Liver (tissue), 9 donors: Measurements from ENCODE around the gene PMIS2. TPM values are rescaled to one million over a fixed set of nuclear protein-coding genes. Genes with fewer than 3 reads are reported as not detected.

Experiments used
- DNase-seq: peaks from one replicate; pipeline ENCODE4 v3.0.0-alpha.2; 2017; ENCODE audit warnings: low spot score
- H3K27ac ChIP-seq, 2 donors: one replicate each; pipeline ENCODE4 v1.7.0; 2013; ENCODE audit warnings: inconsistent platforms in 2 of 2, low read length in 2 of 2, control low read depth in 1 of 2, low read depth in 1 of 2, mild to moderate bottlenecking in 1 of 2
- H3K27me3 ChIP-seq, 4 donors: one replicate each; pipeline versions ENCODE4 v1.6.1 to v1.7.0; 2013; ENCODE audit warnings: low read length in 3 of 4, inconsistent platforms in 1 of 4, mild to moderate bottlenecking in 1 of 4, moderate library complexity in 1 of 4; ENCODE audit not compliant: control insufficient read depth in 4 of 4, insufficient read depth in 4 of 4
- H3K36me3 ChIP-seq, 4 donors: one replicate each; pipeline versions ENCODE4 v1.6.1 to v1.7.0; 2013; ENCODE audit warnings: low read length in 3 of 4, mild to moderate bottlenecking in 3 of 4, low read depth in 1 of 4, moderate library complexity in 1 of 4; ENCODE audit not compliant: control insufficient read depth in 4 of 4, insufficient read depth in 3 of 4
- H3K4me1 ChIP-seq, 4 donors: one replicate each; pipeline versions ENCODE4 v1.6.1 to v1.7.0; 2013; ENCODE audit warnings: low read length in 3 of 4, mild to moderate bottlenecking in 3 of 4, moderate library complexity in 1 of 4; ENCODE audit not compliant: control insufficient read depth in 4 of 4, insufficient read depth in 4 of 4
- H3K4me3 ChIP-seq, 3 donors: one replicate each; pipeline versions ENCODE4 v1.6.1 to v1.7.0; 2013; ENCODE audit warnings: low read length in 3 of 3, control low read depth in 1 of 3, low read depth in 1 of 3, mild to moderate bottlenecking in 1 of 3
- H3K9ac ChIP-seq, 2 donors: one replicate each; pipeline ENCODE4 v1.7.0; 2013; ENCODE audit warnings: low read length in 2 of 2, mild to moderate bottlenecking in 2 of 2, moderate library complexity in 2 of 2, control low read depth in 1 of 2, low read depth in 1 of 2
- H3K9me3 ChIP-seq, 4 donors: one replicate each; pipeline versions ENCODE4 v1.6.1 to v1.7.0; 2013; ENCODE audit warnings: low read length in 3 of 4; ENCODE audit not compliant: control insufficient read depth in 4 of 4
- ATF3 ChIP-seq: IDR thresholded peaks from 2 replicates; pipeline ENCODE4 v1.6.1; 2016; ENCODE audit warnings: antibody characterized with exemption
- EGR1 ChIP-seq, 2 donors: IDR thresholded peaks; 2 replicates each; pipeline ENCODE4 v1.6.1; 2016 to 2018; ENCODE audit warnings: antibody characterized with exemption in 2 of 2, low read depth in 2 of 2
- FOXA1 ChIP-seq: IDR thresholded peaks from 2 replicates; pipeline ENCODE4 v1.6.1; 2016; ENCODE audit warnings: antibody characterized with exemption
- FOXA2 ChIP-seq: IDR thresholded peaks from 2 replicates; pipeline ENCODE4 v1.6.1; 2016; ENCODE audit warnings: antibody characterized with exemption
- GABPA ChIP-seq, 2 donors: IDR thresholded peaks in 1 of 2; conservative IDR thresholded peaks in 1 of 2; 2 replicates each; pipeline ENCODE4 v1.6.1; 2016; ENCODE audit warnings: antibody characterized with exemption in 2 of 2, mild to moderate bottlenecking in 1 of 2, moderate library complexity in 1 of 2
- HNF4A ChIP-seq, 2 donors: conservative IDR thresholded peaks; 2 replicates each; pipeline ENCODE4 v1.6.1; 2016; ENCODE audit warnings: antibody characterized with exemption in 2 of 2, mild to moderate bottlenecking in 2 of 2
- HNF4G ChIP-seq: IDR thresholded peaks from 2 replicates; pipeline ENCODE4 v1.6.1; 2016; ENCODE audit warnings: antibody characterized with exemption
- JUND ChIP-seq, 2 donors: IDR thresholded peaks; 2 replicates each; pipeline ENCODE4 v1.6.1; 2016; ENCODE audit warnings: antibody characterized with exemption in 2 of 2
- MAX ChIP-seq: IDR thresholded peaks from 2 replicates; pipeline ENCODE4 v1.6.1; 2016; ENCODE audit warnings: antibody characterized with exemption
- NR2F2 ChIP-seq: IDR thresholded peaks from 2 replicates; pipeline ENCODE4 v1.6.1; 2016; ENCODE audit warnings: antibody characterized with exemption
- RAD21 ChIP-seq, 2 donors: IDR thresholded peaks; 2 replicates each; pipeline ENCODE4 v1.6.1; 2016; ENCODE audit warnings: antibody characterized with exemption in 2 of 2, mild to moderate bottlenecking in 2 of 2
- RXRA ChIP-seq, 2 donors: IDR thresholded peaks; 2 replicates each; pipeline ENCODE4 v1.6.1; 2017 to 2018; ENCODE audit warnings: antibody characterized with exemption in 2 of 2, mild to moderate bottlenecking in 1 of 2
- SP1 ChIP-seq: IDR thresholded peaks from 2 replicates; pipeline ENCODE4 v1.6.1; 2018; ENCODE audit warnings: antibody characterized with exemption, mild to moderate bottlenecking
- TAF1 ChIP-seq: conservative IDR thresholded peaks from 2 replicates; pipeline ENCODE4 v1.6.1; 2016; ENCODE audit warnings: antibody characterized with exemption, mild to moderate bottlenecking
- YY1 ChIP-seq: IDR thresholded peaks from 2 replicates; pipeline ENCODE4 v1.6.1; 2016; ENCODE audit warnings: antibody characterized with exemption, mild to moderate bottlenecking
- WGBS: extraction: QIAGEN DNeasy Blood & Tissue Kit; methylation state at CpG from one replicate; pipeline ENCODE4 v1.1.7; 2013; 5-methylcytosine and 5-hydroxymethylcytosine counted together
- polyA plus RNA-seq, 2 donors: library from polyadenylated mRNA; stranded (reverse) in 1 of 2; unstranded in 1 of 2; fragments of 200-250 nt in 1 of 2; fragments of >200 nt in 1 of 2; fragmentation: Nextera tagmentation in 1 of 2; extraction: Ambion mirVana in 1 of 2; gene quantifications; one replicate each; pipeline versions ENCODE4 v1.2.1 to v1.2.3, GENCODE V29; 2013 to 2015
- total RNA-seq, 2 donors: library from RNA; depleted of rRNA; stranded (reverse); fragments of >200 nt; gene quantifications; one replicate each; pipeline ENCODE4 v1.2.3, GENCODE V29; 2014
- TF ChIP-seq, protein P1 (sequence below): IDR thresholded peaks from 2 replicates; pipeline ENCODE4 v1.6.1; 2016; ENCODE audit warnings: antibody characterized with exemption
- TF ChIP-seq, protein P2 (sequence below): fragments of 150-350 bp; IDR thresholded peaks from 2 replicates; pipeline ENCODE4 v1.5.1; 2017; ENCODE audit warnings: improper control_type of control experiment, low read depth, low read length; ENCODE audit not compliant: missing input control
- TF ChIP-seq, protein P3 (sequence below): IDR thresholded peaks from 2 replicates; pipeline ENCODE4 v1.6.1; 2016; ENCODE audit warnings: antibody characterized with exemption, mild to moderate bottlenecking
- donor health status: healthy.
- donor health status: healthy.
- donor health status: healthy.
- donor health status: healthy.
- donor health status: healthy.

PMIS2 gene
- total and polyA plus RNA-seq, 4 donors = not detected

DNA sequence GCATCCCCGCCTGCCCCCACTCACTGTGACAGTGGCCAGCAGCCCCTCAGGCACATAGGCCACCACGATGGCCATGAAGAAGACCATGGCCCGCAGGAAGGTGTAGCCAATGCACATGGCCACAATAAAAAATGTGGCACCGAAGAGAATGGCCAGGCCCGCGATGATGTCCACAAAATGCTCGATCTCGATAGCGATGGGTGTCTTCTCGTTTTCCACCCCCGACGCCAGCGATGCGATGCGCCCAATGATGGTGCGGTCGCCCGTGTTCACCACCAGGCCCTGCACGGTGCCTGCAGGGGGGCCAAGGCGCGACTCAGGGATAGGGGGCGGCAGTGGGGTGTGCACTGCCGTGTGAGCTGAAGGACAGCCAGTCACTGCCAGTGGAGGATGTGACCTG is 26.2 kb upstream of the PMIS2 start (continued):
- TF ChIP-seq, protein P1, sequence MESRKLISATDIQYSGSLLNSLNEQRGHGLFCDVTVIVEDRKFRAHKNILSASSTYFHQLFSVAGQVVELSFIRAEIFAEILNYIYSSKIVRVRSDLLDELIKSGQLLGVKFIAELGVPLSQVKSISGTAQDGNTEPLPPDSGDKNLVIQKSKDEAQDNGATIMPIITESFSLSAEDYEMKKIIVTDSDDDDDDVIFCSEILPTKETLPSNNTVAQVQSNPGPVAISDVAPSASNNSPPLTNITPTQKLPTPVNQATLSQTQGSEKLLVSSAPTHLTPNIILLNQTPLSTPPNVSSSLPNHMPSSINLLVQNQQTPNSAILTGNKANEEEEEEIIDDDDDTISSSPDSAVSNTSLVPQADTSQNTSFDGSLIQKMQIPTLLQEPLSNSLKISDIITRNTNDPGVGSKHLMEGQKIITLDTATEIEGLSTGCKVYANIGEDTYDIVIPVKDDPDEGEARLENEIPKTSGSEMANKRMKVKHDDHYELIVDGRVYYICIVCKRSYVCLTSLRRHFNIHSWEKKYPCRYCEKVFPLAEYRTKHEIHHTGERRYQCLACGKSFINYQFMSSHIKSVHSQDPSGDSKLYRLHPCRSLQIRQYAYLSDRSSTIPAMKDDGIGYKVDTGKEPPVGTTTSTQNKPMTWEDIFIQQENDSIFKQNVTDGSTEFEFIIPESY = no peak
- TF ChIP-seq YY1 (no peak), ATF3 (no peak), EGR1 (IDR thresholded peaks at IDR 0.05; ENCODE audit: low read depth in 2 of 2) (no peak), MAX (no peak), FOXA1 (no peak)

DNA sequence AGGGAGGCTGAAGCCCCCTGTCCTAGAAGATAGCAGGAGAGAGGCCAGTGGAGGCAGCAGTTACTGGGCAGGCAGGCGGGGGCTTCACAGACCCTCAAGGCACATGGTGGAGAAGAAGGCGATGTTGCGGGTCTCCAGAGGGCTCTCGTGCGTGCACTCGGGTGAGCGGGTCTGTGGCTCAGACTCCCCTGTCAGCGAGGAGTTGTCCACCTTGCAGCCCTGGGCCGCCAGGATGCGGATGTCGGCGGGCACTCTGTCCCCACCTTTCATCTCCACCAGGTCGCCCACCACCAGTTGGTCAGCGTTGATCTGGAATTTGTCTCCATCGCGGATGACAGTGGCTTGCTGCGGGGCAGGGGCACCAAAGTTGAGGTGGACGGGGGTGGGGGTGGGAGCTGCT is 25.7 kb upstream of the PMIS2 start:
- no peak overlapping the region for H3K27ac ChIP-seq
- no peak overlapping the region for H3K4me3 ChIP-seq
- WGBS = 86% methylated on average over 18 of the region's 18 CpGs
- no peak for DNase-seq
- H3K9me3 ChIP-seq = no peaks in the 10 kb centered on the region
- H3K9ac ChIP-seq = no peak overlapping the region
- TF ChIP-seq GABPA (IDR thresholded peaks at IDR 0.05 in 1 of 2, conservative IDR thresholded peaks at IDR 0.05 in 1 of 2) (no peak), HNF4G (no peak), SP1 (no peak), YY1 (no peak), JUND (IDR thresholded peaks at IDR 0.05) (no peak), ATF3 (no peak), TAF1 (no peak), MAX (no peak), FOXA2 (no peak), NR2F2 (no peak), EGR1 (IDR thresholded peaks at IDR 0.05; ENCODE audit: low read depth in 2 of 2) (no peak), FOXA1 (no peak), HNF4A (conservative IDR thresholded peaks at IDR 0.05) (no peak), RAD21 (IDR thresholded peaks at IDR 0.05) (no peak), RXRA (IDR thresholded peaks at IDR 0.05) (no peak)
- TF ChIP-seq, protein P1 = no peak
- TF ChIP-seq, protein P2, sequence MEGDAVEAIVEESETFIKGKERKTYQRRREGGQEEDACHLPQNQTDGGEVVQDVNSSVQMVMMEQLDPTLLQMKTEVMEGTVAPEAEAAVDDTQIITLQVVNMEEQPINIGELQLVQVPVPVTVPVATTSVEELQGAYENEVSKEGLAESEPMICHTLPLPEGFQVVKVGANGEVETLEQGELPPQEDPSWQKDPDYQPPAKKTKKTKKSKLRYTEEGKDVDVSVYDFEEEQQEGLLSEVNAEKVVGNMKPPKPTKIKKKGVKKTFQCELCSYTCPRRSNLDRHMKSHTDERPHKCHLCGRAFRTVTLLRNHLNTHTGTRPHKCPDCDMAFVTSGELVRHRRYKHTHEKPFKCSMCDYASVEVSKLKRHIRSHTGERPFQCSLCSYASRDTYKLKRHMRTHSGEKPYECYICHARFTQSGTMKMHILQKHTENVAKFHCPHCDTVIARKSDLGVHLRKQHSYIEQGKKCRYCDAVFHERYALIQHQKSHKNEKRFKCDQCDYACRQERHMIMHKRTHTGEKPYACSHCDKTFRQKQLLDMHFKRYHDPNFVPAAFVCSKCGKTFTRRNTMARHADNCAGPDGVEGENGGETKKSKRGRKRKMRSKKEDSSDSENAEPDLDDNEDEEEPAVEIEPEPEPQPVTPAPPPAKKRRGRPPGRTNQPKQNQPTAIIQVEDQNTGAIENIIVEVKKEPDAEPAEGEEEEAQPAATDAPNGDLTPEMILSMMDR = no peak
- TF ChIP-seq, protein P3, sequence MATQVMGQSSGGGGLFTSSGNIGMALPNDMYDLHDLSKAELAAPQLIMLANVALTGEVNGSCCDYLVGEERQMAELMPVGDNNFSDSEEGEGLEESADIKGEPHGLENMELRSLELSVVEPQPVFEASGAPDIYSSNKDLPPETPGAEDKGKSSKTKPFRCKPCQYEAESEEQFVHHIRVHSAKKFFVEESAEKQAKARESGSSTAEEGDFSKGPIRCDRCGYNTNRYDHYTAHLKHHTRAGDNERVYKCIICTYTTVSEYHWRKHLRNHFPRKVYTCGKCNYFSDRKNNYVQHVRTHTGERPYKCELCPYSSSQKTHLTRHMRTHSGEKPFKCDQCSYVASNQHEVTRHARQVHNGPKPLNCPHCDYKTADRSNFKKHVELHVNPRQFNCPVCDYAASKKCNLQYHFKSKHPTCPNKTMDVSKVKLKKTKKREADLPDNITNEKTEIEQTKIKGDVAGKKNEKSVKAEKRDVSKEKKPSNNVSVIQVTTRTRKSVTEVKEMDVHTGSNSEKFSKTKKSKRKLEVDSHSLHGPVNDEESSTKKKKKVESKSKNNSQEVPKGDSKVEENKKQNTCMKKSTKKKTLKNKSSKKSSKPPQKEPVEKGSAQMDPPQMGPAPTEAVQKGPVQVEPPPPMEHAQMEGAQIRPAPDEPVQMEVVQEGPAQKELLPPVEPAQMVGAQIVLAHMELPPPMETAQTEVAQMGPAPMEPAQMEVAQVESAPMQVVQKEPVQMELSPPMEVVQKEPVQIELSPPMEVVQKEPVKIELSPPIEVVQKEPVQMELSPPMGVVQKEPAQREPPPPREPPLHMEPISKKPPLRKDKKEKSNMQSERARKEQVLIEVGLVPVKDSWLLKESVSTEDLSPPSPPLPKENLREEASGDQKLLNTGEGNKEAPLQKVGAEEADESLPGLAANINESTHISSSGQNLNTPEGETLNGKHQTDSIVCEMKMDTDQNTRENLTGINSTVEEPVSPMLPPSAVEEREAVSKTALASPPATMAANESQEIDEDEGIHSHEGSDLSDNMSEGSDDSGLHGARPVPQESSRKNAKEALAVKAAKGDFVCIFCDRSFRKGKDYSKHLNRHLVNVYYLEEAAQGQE = no peak
- H3K36me3 ChIP-seq = no peaks in the 10 kb centered on the region
- peaks cover 0 to 7% (median 3%) of the 10 kb centered on the region in 4 donors for H3K27me3 ChIP-seq
- peaks cover 0 to 7% (median 4%) of the 10 kb centered on the region in 4 donors for H3K4me1 ChIP-seq
